T-helper 2 cell (primary cell): Measurements from ENCODE around the gene BIN1.

Experiments used
- DNase-seq, 5 experiments: peaks; one replicate each; pipeline versions ENCODE4 v3.0.0 to v3.0.0-alpha.2; 2012 to 2022

BIN1 gene

GRCh38 chr2:127103243-127104165, 3.5 kb downstream of the BIN1 start:
- no peak for DNase-seq

- no peak for DNase-seq
Observed at GRCh38 chr2:127102521-127103242, 4.3 kb downstream of the BIN1 start.

GRCh38 chr2:127101756-127102477, 5.0 kb downstream of the BIN1 start:
- no peak for DNase-seq

GRCh38 chr2:127101048-127101611, 5.8 kb downstream of the BIN1 start:
- DNase-seq = no peak

GRCh38 chr2:127100251-127101047, 6.5 kb downstream of the BIN1 start:
- no peak for DNase-seq

- no peak for DNase-seq
Observed at GRCh38 chr2:127098711-127099110, 8.2 kb downstream of the BIN1 start.

- no peak for DNase-seq
Observed at GRCh38 chr2:127097841-127098651, 8.9 kb downstream of the BIN1 start.

- no peak for DNase-seq
Observed at GRCh38 chr2:127097471-127097765, 9.5 kb downstream of the BIN1 start.

- peak in 1 of 5 experiments; percentile 2 for DNase-seq
Observed at GRCh38 chr2:127096718-127097470, 10.1 kb downstream of the BIN1 start.

- DNase-seq = no peak
Observed at GRCh38 chr2:127096280-127096679, 10.7 kb downstream of the BIN1 start.

- peak in 1 of 5 experiments; percentile 1 for DNase-seq
Observed at GRCh38 chr2:127095784-127096183, 11.2 kb downstream of the BIN1 start.

GRCh38 chr2:127095367-127095641, 11.7 kb downstream of the BIN1 start:
- DNase-seq = no peak

GRCh38 chr2:127094509-127095366, 12.2 kb downstream of the BIN1 start:
- DNase-seq = peak in 1 of 5 experiments; percentile 3

GRCh38 chr2:127093648-127094210, 13.2 kb downstream of the BIN1 start:
- DNase-seq = no peak

- no peak for DNase-seq
Observed at GRCh38 chr2:127092901-127093516, 13.9 kb downstream of the BIN1 start.

- DNase-seq = peak in 1 of 5 experiments; percentile 7
Observed at GRCh38 chr2:127092306-127092705, 14.6 kb downstream of the BIN1 start.

GRCh38 chr2:127091886-127092285, 15.1 kb downstream of the BIN1 start:
- DNase-seq = no peak

- no peak for DNase-seq
Observed at GRCh38 chr2:127091148-127091547, 15.8 kb downstream of the BIN1 start.
